Upper lobe of left lung (tissue), 6 donors: ENCODE data around the gene CATSPER3. TPM values are rescaled to one million over a fixed set of nuclear protein-coding genes. Genes with fewer than 3 reads are reported as not detected.

Experiments
- ATAC-seq, 2 donors: fragments of 200-7000 bp; cut with Tn5 transposase; one replicate each; pipeline ENCODE4 v1.9.1; 2022; ENCODE audit warnings: mild to moderate bottlenecking in 2 of 2, moderate library complexity in 2 of 2; ENCODE audit not compliant: low FRiP score in 2 of 2
- DNase-seq, 2 donors: peaks; one replicate each; pipeline ENCODE4 v3.0.0-alpha.2; 2019 to 2020
- H3K27ac ChIP-seq, 4 donors: fragments of 200-600 bp; sonication (generic); one replicate each; pipeline ENCODE4 v1.5.1; 2016 to 2019
- H3K27me3 ChIP-seq, 4 donors: fragments of 200-600 bp; sonication (generic); one replicate each; pipeline ENCODE4 v1.5.1; 2017 to 2019
- H3K36me3 ChIP-seq, 4 donors: fragments of 200-600 bp; sonication (generic); one replicate each; pipeline ENCODE4 v1.5.1; 2016 to 2019
- H3K4me1 ChIP-seq, 4 donors: fragments of 200-600 bp; sonication (generic); one replicate each; pipeline ENCODE4 v1.5.1; 2018 to 2019
- H3K4me3 ChIP-seq, 4 donors: fragments of 200-600 bp; sonication (generic); one replicate each; pipeline ENCODE4 v1.5.1; 2017 to 2019; ENCODE audit warnings: mild to moderate bottlenecking in 2 of 4, moderate library complexity in 1 of 4
- H3K9me3 ChIP-seq, 4 donors: fragments of 200-600 bp; sonication (generic); one replicate each; pipeline ENCODE4 v1.5.1; 2018 to 2019
- EP300 ChIP-seq, 4 donors: sonication (generic); formaldehyde crosslinking; IDR thresholded peaks; one replicate each; pipeline ENCODE4 v1.5.1; 2017; ENCODE audit warnings: antibody characterized with exemption in 4 of 4, control low read depth in 2 of 4
- POLR2A ChIP-seq, 4 donors: fragments of 450-650 bp; IDR thresholded peaks; one replicate each; pipeline ENCODE4 v1.5.1; 2016 to 2017; ENCODE audit warnings: antibody characterized with exemption in 4 of 4, mild to moderate bottlenecking in 2 of 4
- POLR2AphosphoS5 ChIP-seq, 2 donors: sonication (generic); formaldehyde crosslinking; IDR thresholded peaks; one replicate each; pipeline ENCODE4 v1.5.1; 2017; ENCODE audit warnings: antibody characterized with exemption in 2 of 2
- WGBS, 2 donors: methylation state at CpG; one replicate each; pipeline ENCODE4 v1.1.5; 2017 to 2018; 5-methylcytosine and 5-hydroxymethylcytosine counted together
- total RNA-seq, 6 donors: library from RNA; depleted of rRNA in 4 of 6; stranded (reverse); fragments of >200 nt in 4 of 6; gene quantifications; one replicate each; pipeline versions ENCODE4 v1.1.0 to v1.2.1, GENCODE V29; 2016 to 2021
- TF ChIP-seq, protein P1 (sequence below), 6 experiments: fragments of 450-650 bp in 4 of 6; fragments of 200-600 bp in 2 of 6; sonication (generic) in 2 of 6; IDR thresholded peaks; one replicate each; pipeline ENCODE4 v1.5.1; 2016 to 2019; ENCODE audit warnings: antibody characterized with exemption in 6 of 6
- donor health status: DM: no; HTN: no; CAD: no; lungs with moderate emphysema.
- donor health status: DM: no; HTN: yes; CAD: no; lungs with severe emphysema.

Gene CATSPER3
- total RNA-seq, 6 donors from 2014 or later = 0.67 to 1.7 TPM; not detected in 4

DNA sequence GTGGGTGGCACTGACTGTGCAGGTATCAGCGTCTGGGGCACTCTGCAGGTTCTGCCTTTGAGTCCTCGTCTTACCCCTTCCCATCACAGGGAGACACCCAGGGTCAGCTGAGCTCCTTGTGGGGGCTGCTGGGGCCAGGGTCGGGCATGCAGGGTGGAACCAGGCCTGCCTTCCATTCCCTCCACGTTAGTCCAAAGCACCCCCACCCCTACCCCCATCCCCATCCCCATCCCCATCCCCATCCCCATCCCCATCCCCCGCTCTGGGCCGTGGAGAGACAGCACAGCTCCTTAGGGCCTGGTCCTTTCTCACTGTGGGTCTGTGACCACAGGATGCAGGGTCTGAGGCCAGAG is 67.9 kb downstream of the CATSPER3 start:
- Histone ChIP-seq H3K4me1 (peaks cover 41 to 57% (median 51%) of the 10 kb centered on the region in 4 donors), H3K27me3 (peaks cover 0 to 93% (median 63%) of the 10 kb centered on the region in 4 donors), H3K36me3 (no peaks in the 10 kb centered on the region), H3K4me3 (no peak overlapping the region), H3K27ac (no peak overlapping the region), H3K9me3 (no peaks in the 10 kb centered on the region)
- ATAC-seq = peak in 1 of 2 donors; percentile 2
- DNase-seq = peak in 1 of 2 donors; percentile 39
- no peak for TF ChIP-seq EP300 (IDR thresholded peaks at IDR 0.05)
- WGBS, 2 donors = 44 to 64% methylated on average over 3 to 4 of the region's 6 CpGs

DNA sequence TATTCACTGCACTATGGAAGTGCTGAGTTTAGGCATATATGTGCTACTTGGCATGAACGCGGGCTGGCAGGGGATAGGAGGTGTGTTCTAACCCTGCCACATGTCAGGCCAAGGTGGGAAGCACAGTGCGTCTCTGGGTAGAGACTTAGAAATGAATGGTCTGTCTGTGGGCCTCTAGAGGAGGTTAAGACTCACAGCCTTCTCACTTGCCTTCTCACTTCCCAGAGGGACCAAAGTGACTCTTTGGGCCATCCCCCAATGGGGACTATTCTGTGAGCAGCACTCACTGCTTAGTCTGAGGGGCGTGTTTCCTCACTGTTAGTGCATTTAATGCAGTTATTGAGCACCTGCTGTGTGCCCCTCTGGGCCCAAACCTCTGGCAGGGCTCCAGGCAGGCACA is 68.7 kb downstream of the CATSPER3 start:
- no peaks in the 10 kb centered on the region for H3K9me3 ChIP-seq
- TF ChIP-seq POLR2AphosphoS5 (IDR thresholded peaks at IDR 0.05) (no peak), EP300 (IDR thresholded peaks at IDR 0.05) (no peak), POLR2A (IDR thresholded peaks at IDR 0.05) (no peak)
- TF ChIP-seq, protein P1, sequence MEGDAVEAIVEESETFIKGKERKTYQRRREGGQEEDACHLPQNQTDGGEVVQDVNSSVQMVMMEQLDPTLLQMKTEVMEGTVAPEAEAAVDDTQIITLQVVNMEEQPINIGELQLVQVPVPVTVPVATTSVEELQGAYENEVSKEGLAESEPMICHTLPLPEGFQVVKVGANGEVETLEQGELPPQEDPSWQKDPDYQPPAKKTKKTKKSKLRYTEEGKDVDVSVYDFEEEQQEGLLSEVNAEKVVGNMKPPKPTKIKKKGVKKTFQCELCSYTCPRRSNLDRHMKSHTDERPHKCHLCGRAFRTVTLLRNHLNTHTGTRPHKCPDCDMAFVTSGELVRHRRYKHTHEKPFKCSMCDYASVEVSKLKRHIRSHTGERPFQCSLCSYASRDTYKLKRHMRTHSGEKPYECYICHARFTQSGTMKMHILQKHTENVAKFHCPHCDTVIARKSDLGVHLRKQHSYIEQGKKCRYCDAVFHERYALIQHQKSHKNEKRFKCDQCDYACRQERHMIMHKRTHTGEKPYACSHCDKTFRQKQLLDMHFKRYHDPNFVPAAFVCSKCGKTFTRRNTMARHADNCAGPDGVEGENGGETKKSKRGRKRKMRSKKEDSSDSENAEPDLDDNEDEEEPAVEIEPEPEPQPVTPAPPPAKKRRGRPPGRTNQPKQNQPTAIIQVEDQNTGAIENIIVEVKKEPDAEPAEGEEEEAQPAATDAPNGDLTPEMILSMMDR (IDR thresholded peaks at IDR 0.05) = no peak
- peaks cover 0 to 93% (median 60%) of the 10 kb centered on the region in 4 donors for H3K27me3 ChIP-seq
- H3K36me3 ChIP-seq = no peaks in the 10 kb centered on the region
- H3K27ac ChIP-seq = no peak overlapping the region
- H3K4me3 ChIP-seq = no peak overlapping the region
- H3K4me1 ChIP-seq = peaks cover 34 to 51% (median 45%) of the 10 kb centered on the region in 4 donors
- 57 to 60% methylated on average over 3 to 4 of the region's 4 CpGs for WGBS, 2 donors
- ATAC-seq (peak in 1 of 2 donors; percentile 17), DNase-seq (no peak)

DNA sequence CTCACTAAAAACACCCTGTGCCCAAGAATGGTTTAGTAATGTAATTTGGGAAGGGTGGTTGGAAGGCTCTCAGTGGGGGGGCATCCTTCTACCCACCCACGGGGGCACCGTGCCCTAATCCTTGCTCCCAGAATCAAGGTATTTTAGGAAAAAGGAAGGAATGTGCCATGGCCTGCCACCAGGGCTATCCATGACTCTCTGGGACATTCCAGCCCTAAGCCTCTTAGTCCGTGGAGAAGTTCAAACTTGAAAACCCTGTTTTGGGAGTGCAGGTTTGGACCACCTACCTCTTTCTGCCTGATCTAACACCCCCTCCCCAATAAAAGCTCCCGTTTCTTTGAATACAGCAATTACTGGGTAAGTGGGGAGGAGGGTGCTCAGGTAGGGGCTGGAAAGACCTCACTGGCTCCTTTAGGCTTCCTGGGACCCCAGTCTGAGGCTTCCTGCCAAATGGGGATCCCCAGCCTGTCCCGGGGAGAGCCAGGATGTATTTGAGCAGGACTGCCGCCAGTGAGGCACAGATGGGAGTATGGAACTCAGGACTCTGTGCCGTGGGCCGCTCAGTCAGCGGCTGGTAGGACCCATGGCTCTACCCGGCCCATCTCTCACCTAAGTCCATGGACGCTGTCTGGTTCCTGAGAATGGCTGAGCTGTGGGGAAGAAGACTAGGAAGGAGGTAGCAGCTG is 70.0 kb downstream of the CATSPER3 start:
- WGBS, 2 donors = 15% methylated on average over 10 to 11 of the region's 11 CpGs
- no peak for TF ChIP-seq POLR2A (IDR thresholded peaks at IDR 0.05)
- TF ChIP-seq, protein P1 (IDR thresholded peaks at IDR 0.05) = no peak
- TF ChIP-seq POLR2AphosphoS5 (IDR thresholded peaks at IDR 0.05) = no peak
- TF ChIP-seq EP300 (IDR thresholded peaks at IDR 0.05) = no peak
- H3K27me3 ChIP-seq = peaks cover 0 to 84% (median 53%) of the 10 kb centered on the region in 4 donors
- peaks cover 29 to 46% (median 38%) of the 10 kb centered on the region in 4 donors for H3K4me1 ChIP-seq
- no peak overlapping the region for H3K27ac ChIP-seq
- ATAC-seq (no peak), DNase-seq (peak in 1 of 2 donors; percentile 15)
- no peaks in the 10 kb centered on the region for H3K9me3 ChIP-seq
- no peak overlapping the region for H3K4me3 ChIP-seq
- no peaks in the 10 kb centered on the region for H3K36me3 ChIP-seq

DNA sequence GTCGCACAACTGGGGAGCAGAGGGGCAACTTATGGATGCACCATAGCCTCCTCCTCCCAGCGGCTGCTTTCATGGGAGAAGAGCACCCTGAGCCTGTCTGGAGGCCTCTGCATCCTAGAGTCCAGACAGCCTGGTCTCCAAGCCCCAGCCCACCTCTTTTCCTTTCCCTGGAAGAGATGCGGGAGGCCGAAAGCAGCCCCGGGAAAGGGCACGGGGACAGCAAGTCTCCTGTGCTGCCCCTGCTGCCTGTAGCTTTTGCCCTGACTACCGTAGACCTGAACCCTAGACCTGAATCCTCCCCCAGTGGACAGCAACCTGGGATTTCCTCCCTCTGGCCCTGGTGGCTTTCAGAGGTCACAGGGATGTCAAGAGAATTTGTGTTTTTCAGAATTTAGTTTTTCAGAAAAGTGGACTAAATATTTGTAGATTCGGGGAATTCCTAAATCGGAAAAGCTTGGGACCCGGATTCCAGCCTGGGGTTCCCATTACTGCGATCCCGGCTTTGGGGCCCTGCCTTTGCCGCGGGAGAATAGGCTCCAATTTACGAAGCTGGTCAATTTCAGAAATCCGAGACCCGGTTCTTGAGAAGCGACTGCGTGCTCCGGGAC is 70.6 kb downstream of the CATSPER3 start:
- no peak overlapping the region for H3K4me3 ChIP-seq
- no peak for TF ChIP-seq EP300 (IDR thresholded peaks at IDR 0.05)
- TF ChIP-seq POLR2AphosphoS5 (IDR thresholded peaks at IDR 0.05) = no peak
- TF ChIP-seq POLR2A (IDR thresholded peaks at IDR 0.05) = no peak
- TF ChIP-seq, protein P1 (IDR thresholded peaks at IDR 0.05) = no peak
- WGBS, 2 donors = 15 to 23% methylated on average over 4 to 20 of the region's 20 CpGs
- no peak overlapping the region for H3K27ac ChIP-seq
- DNase-seq (no peak), ATAC-seq (no peak)
- no peaks in the 10 kb centered on the region for H3K36me3 ChIP-seq
- peaks cover 23 to 40% (median 31%) of the 10 kb centered on the region in 4 donors for H3K4me1 ChIP-seq
- H3K9me3 ChIP-seq = no peaks in the 10 kb centered on the region
- H3K27me3 ChIP-seq = peaks cover 0 to 81% (median 47%) of the 10 kb centered on the region in 4 donors

DNA sequence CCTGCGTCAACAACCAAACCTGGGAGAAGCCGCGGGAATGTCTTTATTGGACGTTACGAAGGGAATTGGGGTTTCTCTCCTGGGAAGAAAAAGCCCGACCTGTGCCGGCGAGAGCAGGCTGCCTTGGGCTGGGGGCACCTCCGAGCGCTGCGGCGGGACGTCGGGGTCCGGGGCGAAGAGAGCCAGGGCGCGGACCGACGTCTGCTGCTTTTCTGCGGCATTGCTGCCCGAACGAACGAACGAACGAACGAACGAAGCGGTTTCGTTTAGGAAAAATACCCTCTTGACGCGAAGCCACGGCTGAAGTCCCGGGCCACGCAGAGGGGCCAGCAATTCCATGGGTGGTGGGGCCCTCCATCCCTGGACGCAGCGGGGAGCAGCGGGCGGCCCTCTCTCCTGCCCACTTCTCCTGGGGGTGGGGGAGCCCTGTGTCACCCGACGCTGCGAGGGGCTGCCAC is 71.1 kb downstream of the CATSPER3 start:
- ATAC-seq (no peak), DNase-seq (no peak)
- Histone ChIP-seq H3K27ac (no peak overlapping the region), H3K27me3 (peaks cover 0 to 75% (median 43%) of the 10 kb centered on the region in 4 donors), H3K36me3 (no peaks in the 10 kb centered on the region), H3K9me3 (no peaks in the 10 kb centered on the region), H3K4me1 (peaks cover 19 to 34% (median 26%) of the 10 kb centered on the region in 4 donors), H3K4me3 (peak overlapping the region in 1 of 4 donors; percentile 11)
- TF ChIP-seq POLR2A (IDR thresholded peaks at IDR 0.05) (no peak), EP300 (IDR thresholded peaks at IDR 0.05) (no peak), POLR2AphosphoS5 (IDR thresholded peaks at IDR 0.05) (no peak)
- TF ChIP-seq, protein P1 (IDR thresholded peaks at IDR 0.05) = no peak
- 8 to 12% methylated on average over 6 to 42 of the region's 42 CpGs for WGBS, 2 donors
